ENCODE data around the gene ASS1. TPM values are rescaled to one million over a fixed set of nuclear protein-coding genes. Genes with fewer than 3 reads are reported as not detected.

The ASS1 gene
- total RNA-seq, 1 donor from 2014 or later, result 71.3 TPM

DNA sequence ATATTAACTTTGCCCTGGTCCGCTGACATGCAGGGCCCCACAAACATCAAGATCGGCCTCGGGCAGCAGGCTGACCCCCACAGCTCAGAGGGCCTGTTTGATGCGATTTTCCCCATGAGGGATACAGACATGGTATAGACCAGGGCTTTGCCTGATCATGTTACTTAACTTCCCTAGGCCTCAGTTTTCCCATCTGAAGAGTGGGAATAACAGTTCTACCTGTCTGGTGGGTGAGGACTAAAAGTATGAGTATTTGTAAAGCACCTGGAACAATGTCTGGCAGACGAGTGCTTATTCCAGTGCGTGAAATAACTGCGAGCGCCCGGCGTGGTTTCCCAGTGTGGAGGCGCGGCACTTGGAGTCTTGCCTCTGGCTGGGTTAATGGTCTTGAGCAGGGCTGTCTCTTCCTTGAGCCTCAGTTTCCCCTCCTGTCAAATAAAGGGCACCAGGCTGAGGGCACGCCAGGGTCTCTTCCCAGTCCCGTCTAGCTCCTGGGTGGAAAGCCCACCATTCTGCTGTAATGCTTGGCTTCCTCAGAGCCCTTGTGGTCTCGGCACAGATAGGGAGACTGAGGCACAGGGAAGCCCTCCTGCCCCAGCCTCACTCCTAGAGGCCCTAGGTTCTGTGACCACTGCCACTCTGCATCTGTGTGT lies 47.2 kb downstream of the ASS1 start:
- TF ChIP-seq, protein P1, sequence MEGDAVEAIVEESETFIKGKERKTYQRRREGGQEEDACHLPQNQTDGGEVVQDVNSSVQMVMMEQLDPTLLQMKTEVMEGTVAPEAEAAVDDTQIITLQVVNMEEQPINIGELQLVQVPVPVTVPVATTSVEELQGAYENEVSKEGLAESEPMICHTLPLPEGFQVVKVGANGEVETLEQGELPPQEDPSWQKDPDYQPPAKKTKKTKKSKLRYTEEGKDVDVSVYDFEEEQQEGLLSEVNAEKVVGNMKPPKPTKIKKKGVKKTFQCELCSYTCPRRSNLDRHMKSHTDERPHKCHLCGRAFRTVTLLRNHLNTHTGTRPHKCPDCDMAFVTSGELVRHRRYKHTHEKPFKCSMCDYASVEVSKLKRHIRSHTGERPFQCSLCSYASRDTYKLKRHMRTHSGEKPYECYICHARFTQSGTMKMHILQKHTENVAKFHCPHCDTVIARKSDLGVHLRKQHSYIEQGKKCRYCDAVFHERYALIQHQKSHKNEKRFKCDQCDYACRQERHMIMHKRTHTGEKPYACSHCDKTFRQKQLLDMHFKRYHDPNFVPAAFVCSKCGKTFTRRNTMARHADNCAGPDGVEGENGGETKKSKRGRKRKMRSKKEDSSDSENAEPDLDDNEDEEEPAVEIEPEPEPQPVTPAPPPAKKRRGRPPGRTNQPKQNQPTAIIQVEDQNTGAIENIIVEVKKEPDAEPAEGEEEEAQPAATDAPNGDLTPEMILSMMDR (IDR thresholded peaks at IDR 0.05; ENCODE audit: borderline replicate concordance), result no peak
- peaks cover 9% of the 10 kb centered on the region for H3K9me3 ChIP-seq (replicated peaks)
- DNase-seq, result no peak
- no peaks in the 10 kb centered on the region for H3K27me3 ChIP-seq (ENCODE audit: low read depth)
- peaks cover 60% of the 10 kb centered on the region for H3K36me3 ChIP-seq
- no peak overlapping the region for H3K27ac ChIP-seq (replicated peaks)
- H3K4me3 ChIP-seq, result no peak overlapping the region
- H3K4me1 ChIP-seq, result no peaks in the 10 kb centered on the region
- intact Hi-C loops (cut with micrococcal nuclease), result no loop called here

DNA sequence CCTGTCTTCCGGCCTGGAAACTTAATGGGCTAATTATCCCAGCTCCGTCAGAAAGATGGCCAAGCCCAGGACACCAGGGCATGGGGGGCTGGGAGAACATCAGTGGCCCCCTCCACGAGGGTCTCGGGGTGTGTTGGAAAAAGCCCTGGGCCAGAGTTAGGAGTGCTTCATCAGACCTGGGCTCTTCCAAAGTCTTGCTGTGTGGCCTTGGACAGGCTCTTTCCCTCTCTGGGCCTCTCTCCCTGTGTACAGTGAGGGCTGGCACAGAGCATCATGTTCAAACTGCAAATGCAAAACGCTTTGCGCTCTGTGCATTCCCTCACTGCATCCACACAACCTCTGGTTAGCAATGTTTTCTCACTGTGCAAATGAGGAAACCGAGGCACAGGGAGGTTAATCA lies 48.3 kb downstream of the ASS1 start:
- Histone ChIP-seq H3K4me3 (no peak overlapping the region), H3K9me3 (replicated peaks) (peaks cover 9% of the 10 kb centered on the region), H3K27me3 (ENCODE audit: low read depth) (no peaks in the 10 kb centered on the region), H3K4me1 (no peaks in the 10 kb centered on the region), H3K27ac (replicated peaks) (no peak overlapping the region), H3K36me3 (peaks cover 69% of the 10 kb centered on the region)
- intact Hi-C loops (cut with micrococcal nuclease), result no loop called here
- no peak for DNase-seq
- TF ChIP-seq, protein P1 (IDR thresholded peaks at IDR 0.05; ENCODE audit: borderline replicate concordance), result no peak

DNA sequence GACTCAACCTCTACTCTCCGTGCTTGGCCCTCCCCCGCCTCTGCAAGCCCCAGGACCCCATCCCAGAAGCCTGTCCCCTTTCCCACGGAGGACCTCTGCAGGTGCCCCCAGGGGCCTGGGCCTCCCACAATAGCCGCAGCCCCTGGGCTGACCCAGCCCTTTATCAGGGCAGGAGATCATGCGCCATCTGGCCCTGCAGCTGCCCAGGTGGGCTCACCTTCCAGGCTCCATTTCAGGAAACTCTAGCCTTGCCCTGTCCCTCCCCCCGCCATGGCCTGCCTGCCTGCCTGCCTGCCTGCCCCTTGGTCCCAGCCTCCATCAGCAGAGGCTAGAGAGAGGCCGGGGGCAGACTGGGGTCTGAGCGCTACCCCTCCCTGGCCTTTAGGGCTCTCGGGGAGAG lies 48.7 kb downstream of the ASS1 start:
- TF ChIP-seq, protein P1 (IDR thresholded peaks at IDR 0.05; ENCODE audit: borderline replicate concordance), result no peak
- DNase-seq, result no peak
- Histone ChIP-seq H3K4me1 (no peaks in the 10 kb centered on the region), H3K27ac (replicated peaks) (no peak overlapping the region), H3K4me3 (no peak overlapping the region), H3K9me3 (replicated peaks) (peaks cover 9% of the 10 kb centered on the region), H3K27me3 (ENCODE audit: low read depth) (no peaks in the 10 kb centered on the region), H3K36me3 (peaks cover 73% of the 10 kb centered on the region)
- intact Hi-C loops (cut with micrococcal nuclease), result no loop called here

DNA sequence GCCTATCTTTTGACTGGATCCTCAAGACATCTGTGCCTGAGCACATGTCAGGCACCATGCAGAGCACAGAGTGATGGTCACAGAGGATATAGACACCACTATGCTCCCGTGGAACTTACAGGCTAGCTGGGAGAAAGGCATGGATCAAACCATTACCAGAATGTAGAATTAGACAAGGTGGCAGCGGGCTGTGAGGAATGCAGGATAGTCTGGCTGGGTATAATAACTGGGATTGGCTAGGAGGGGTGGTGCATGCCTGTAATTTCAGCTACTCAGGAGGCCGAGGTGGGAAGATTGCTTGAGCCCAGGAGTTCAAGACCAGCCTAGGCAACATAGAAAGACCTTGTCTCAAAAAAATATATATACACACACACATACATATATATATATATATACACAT lies 50.3 kb downstream of the ASS1 start:
- Histone ChIP-seq H3K27me3 (ENCODE audit: low read depth) (no peaks in the 10 kb centered on the region), H3K4me1 (no peaks in the 10 kb centered on the region), H3K27ac (replicated peaks) (no peak overlapping the region), H3K4me3 (no peak overlapping the region), H3K36me3 (peaks cover 67% of the 10 kb centered on the region), H3K9me3 (replicated peaks) (peaks cover 9% of the 10 kb centered on the region)
- no peak for DNase-seq
- intact Hi-C loops (cut with micrococcal nuclease), result no loop called here
- TF ChIP-seq, protein P1 (IDR thresholded peaks at IDR 0.05; ENCODE audit: borderline replicate concordance), result no peak

DNA sequence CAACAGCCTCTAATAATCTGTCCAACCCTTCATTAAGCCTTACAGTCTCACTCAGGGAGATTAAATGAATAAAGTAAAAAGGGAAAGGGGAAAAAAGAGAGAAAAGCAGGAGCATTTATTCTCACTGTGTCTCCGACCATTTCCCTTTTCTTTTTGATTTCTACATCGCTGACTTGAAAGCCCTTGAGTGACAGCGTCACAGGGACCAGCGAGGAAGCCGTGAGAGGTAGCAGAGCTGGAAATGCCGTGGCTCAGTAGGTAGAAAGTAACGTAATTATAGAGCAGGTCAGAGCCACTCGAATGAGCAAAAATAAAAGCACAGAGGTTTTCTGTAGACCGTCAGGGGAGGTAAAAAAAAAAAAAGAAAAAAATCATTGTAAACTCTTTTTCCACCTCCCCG lies 52.4 kb downstream of the ASS1 start:
- H3K4me1 ChIP-seq, result no peaks in the 10 kb centered on the region
- peaks cover 54% of the 10 kb centered on the region for H3K36me3 ChIP-seq
- H3K9me3 ChIP-seq (replicated peaks), result peaks cover 9% of the 10 kb centered on the region
- no peaks in the 10 kb centered on the region for H3K27me3 ChIP-seq (ENCODE audit: low read depth)
- no peak overlapping the region for H3K27ac ChIP-seq (replicated peaks)
- TF ChIP-seq, protein P1 (IDR thresholded peaks at IDR 0.05; ENCODE audit: borderline replicate concordance), result no peak
- no peak overlapping the region for H3K4me3 ChIP-seq
- no peak for DNase-seq
- intact Hi-C loops (cut with micrococcal nuclease), result no loop called here
